IPS-18a (cell line): ENCODE measurements around the gene NTRK3.

ENCODE experiments used
- H3K27ac ChIP-seq: one replicate; pipeline ENCODE4 v1.5.1; 2013; ENCODE audit warnings: low read length
- H3K27me3 ChIP-seq: one replicate; pipeline ENCODE4 v1.6.1; 2013; ENCODE audit warnings: mild to moderate bottlenecking, low read length; ENCODE audit not compliant: control insufficient read depth, insufficient read depth
- H3K36me3 ChIP-seq: one replicate; pipeline ENCODE4 v1.6.1; 2013; ENCODE audit warnings: low read depth, low read length; ENCODE audit not compliant: control insufficient read depth
- H3K4me1 ChIP-seq: one replicate; pipeline ENCODE4 v1.6.1; 2013; ENCODE audit warnings: low read depth, low read length; ENCODE audit not compliant: control insufficient read depth
- H3K4me3 ChIP-seq: one replicate; pipeline ENCODE4 v1.5.1; 2013; ENCODE audit warnings: low read length
- H3K9ac ChIP-seq: one replicate; pipeline ENCODE4 v1.6.1; 2013; ENCODE audit warnings: mild to moderate bottlenecking, low read length, moderate library complexity
- H3K9me3 ChIP-seq: one replicate; pipeline ENCODE4 v1.6.1; 2013; ENCODE audit warnings: low read depth, low read length; ENCODE audit not compliant: control insufficient read depth

The NTRK3 gene

GRCh38 chr15:88220443-88221335 is 35.9 kb downstream of the NTRK3 start:
- H3K9me3 ChIP-seq: no peaks in the 10 kb centered on the region
- no peaks in the 10 kb centered on the region for H3K36me3 ChIP-seq
- H3K27ac ChIP-seq: no peak overlapping the region
- no peaks in the 10 kb centered on the region for H3K4me1 ChIP-seq
- H3K9ac ChIP-seq: no peak overlapping the region
- no peaks in the 10 kb centered on the region for H3K27me3 ChIP-seq
- H3K4me3 ChIP-seq: no peak overlapping the region

DNA sequence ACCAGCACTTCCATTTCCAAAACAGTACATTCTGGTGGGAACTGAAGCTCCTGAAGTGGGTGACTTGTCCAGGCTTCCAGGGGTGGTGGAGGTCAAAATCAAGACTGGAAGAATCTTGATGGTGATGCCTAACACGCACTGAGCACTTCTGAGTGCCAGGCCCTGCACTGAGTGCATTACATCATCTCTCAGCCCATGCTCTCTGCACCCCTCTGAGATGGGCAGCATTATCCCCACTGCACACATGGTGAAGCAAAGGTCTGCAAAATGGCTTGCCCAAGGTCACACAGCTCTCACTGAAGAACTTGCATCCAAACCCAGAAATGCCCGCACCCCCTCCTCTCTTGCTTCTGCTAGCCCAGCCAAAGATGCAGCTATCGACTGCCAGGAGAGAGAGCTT is 36.9 kb downstream of the NTRK3 start:
- Histone ChIP-seq H3K36me3 (no peaks in the 10 kb centered on the region), H3K9ac (no peak overlapping the region), H3K9me3 (no peaks in the 10 kb centered on the region), H3K27ac (no peak overlapping the region), H3K27me3 (no peaks in the 10 kb centered on the region), H3K4me3 (no peak overlapping the region), H3K4me1 (no peaks in the 10 kb centered on the region)

DNA sequence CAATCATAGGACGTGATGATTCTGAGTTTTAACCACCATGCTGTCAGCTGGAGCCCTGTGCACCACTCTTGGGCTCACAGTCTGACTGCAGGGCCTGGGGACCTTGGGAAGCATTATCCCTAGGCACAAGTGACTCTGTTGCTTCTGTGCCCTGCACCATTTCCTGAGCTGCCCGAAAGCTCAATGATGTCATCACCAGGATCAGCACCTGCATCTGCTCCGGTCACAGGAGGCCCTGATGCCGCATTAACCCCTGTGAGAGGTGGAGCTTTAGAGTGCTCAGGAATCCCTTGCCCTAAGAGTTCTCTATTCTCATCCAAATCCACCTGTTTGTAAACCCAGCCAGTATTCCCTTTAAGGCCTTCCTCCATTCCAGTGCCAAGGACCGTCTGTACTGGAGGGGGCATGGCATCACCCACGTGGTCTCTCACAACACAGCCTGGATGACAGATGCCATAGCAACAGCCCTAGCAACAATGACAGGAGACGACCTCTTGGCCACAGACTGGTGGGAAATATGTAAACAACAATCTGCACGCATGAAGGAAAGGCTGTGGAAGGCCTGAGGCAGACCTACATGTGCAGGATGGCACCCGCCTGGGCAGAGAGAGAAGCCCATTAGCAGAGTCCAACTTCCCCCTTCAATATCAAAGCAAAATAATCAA is 37.9 kb downstream of the NTRK3 start:
- Histone ChIP-seq H3K4me3 (no peak overlapping the region), H3K4me1 (no peaks in the 10 kb centered on the region), H3K27ac (no peak overlapping the region), H3K9ac (no peak overlapping the region), H3K9me3 (no peaks in the 10 kb centered on the region), H3K36me3 (no peaks in the 10 kb centered on the region), H3K27me3 (no peaks in the 10 kb centered on the region)

GRCh38 chr15:88215066-88215648 is 41.4 kb downstream of the NTRK3 start:
- no peak overlapping the region for H3K27ac ChIP-seq
- H3K36me3 ChIP-seq: no peaks in the 10 kb centered on the region
- H3K4me3 ChIP-seq: no peak overlapping the region
- H3K4me1 ChIP-seq: no peaks in the 10 kb centered on the region
- no peak overlapping the region for H3K9ac ChIP-seq
- no peaks in the 10 kb centered on the region for H3K9me3 ChIP-seq
- H3K27me3 ChIP-seq: no peaks in the 10 kb centered on the region

- no peak overlapping the region for H3K4me3 ChIP-seq
- no peak overlapping the region for H3K27ac ChIP-seq
- no peak overlapping the region for H3K9ac ChIP-seq
- H3K4me1 ChIP-seq: peaks cover 7% of the 10 kb centered on the region
- H3K9me3 ChIP-seq: no peaks in the 10 kb centered on the region
- H3K27me3 ChIP-seq: no peaks in the 10 kb centered on the region
- no peaks in the 10 kb centered on the region for H3K36me3 ChIP-seq
Measured at GRCh38 chr15:88209111-88209510, 47.4 kb downstream of the NTRK3 start.

GRCh38 chr15:88208396-88208795 is 48.1 kb downstream of the NTRK3 start:
- Histone ChIP-seq H3K27me3 (no peaks in the 10 kb centered on the region), H3K4me1 (peaks cover 7% of the 10 kb centered on the region), H3K36me3 (no peaks in the 10 kb centered on the region), H3K9me3 (no peaks in the 10 kb centered on the region), H3K4me3 (no peak overlapping the region), H3K9ac (no peak overlapping the region), H3K27ac (no peak overlapping the region)

- no peak overlapping the region for H3K4me3 ChIP-seq
Measured at GRCh38 chr15:88207565-88207964, 49.0 kb downstream of the NTRK3 start.

DNA sequence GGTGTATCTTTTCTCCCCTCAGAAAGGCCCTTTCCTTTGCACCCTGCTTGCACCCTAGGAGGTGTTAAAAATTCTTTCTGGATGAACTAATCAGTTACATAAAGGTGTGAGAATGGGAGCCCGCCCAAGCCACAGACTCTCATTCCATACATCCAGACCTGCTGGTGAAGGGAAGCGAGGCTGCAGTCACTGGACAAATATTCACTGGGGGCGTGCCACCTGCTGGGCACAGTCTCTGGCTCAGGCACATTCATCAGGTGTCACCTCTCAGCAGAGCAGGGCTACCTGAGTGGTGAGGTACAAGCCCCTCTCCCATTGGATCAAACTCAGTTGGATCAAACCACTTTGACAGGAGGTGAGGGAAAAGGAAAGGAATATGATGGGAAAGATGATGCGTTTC is 52.0 kb downstream of the NTRK3 start:
- Histone ChIP-seq H3K27me3 (no peaks in the 10 kb centered on the region), H3K9me3 (no peaks in the 10 kb centered on the region), H3K9ac (no peak overlapping the region), H3K4me1 (peaks cover 7% of the 10 kb centered on the region), H3K27ac (no peak overlapping the region), H3K4me3 (no peak overlapping the region), H3K36me3 (no peaks in the 10 kb centered on the region)

More at GRCh38 chr15:88207565-88207964, 49.0 kb downstream of the NTRK3 start:
- H3K36me3 ChIP-seq: no peaks in the 10 kb centered on the region
- peaks cover 7% of the 10 kb centered on the region for H3K4me1 ChIP-seq
- no peaks in the 10 kb centered on the region for H3K27me3 ChIP-seq
- no peaks in the 10 kb centered on the region for H3K9me3 ChIP-seq
- H3K9ac ChIP-seq: no peak overlapping the region
- H3K27ac ChIP-seq: no peak overlapping the region

DNA sequence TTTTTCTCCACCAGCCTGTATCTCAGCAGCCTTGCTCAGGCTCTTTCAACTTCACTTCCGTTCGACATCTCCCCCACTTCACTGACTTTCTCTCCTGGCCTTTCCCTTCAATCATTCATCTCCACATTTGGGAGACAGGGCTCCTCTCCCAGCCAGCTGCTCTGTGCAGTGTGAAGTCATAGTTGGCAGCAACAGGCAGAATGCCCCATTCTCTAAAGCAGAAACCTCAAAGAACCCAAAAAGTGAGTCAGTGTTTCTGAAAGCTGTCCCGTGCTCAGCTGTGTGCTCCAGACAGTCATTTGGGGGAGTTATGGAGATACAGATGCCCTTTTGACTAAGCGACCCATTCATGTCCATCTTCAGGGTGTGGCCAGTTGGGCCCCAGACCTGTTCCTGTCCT is 54.3 kb downstream of the NTRK3 start:
- no peaks in the 10 kb centered on the region for H3K27me3 ChIP-seq
- H3K9me3 ChIP-seq: no peaks in the 10 kb centered on the region
- H3K4me1 ChIP-seq: no peaks in the 10 kb centered on the region
- H3K9ac ChIP-seq: no peak overlapping the region
- no peak overlapping the region for H3K4me3 ChIP-seq
- H3K36me3 ChIP-seq: no peaks in the 10 kb centered on the region
- no peak overlapping the region for H3K27ac ChIP-seq

DNA sequence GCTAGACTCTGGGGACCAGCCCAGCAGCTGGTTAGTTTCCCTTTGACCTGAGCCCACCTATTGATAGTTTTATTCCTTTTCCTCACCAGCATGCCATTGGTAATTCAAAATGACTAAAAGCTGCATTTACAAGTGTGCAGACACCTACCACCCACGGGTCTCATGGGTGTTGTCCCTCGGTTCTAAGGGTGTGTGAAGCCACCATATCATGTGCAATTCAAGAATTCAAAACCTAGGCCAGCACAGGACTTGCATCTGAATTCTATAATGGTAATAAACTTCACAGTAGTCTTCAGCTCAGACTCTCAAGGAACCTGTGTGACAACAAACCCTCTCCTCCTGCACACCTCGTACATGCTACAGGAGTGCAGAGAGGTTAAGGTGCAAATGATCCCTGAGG is 55.3 kb downstream of the NTRK3 start:
- no peaks in the 10 kb centered on the region for H3K27me3 ChIP-seq
- no peak overlapping the region for H3K4me3 ChIP-seq
- H3K4me1 ChIP-seq: no peaks in the 10 kb centered on the region
- H3K27ac ChIP-seq: no peak overlapping the region
- no peaks in the 10 kb centered on the region for H3K9me3 ChIP-seq
- H3K36me3 ChIP-seq: no peaks in the 10 kb centered on the region
- no peak overlapping the region for H3K9ac ChIP-seq

DNA sequence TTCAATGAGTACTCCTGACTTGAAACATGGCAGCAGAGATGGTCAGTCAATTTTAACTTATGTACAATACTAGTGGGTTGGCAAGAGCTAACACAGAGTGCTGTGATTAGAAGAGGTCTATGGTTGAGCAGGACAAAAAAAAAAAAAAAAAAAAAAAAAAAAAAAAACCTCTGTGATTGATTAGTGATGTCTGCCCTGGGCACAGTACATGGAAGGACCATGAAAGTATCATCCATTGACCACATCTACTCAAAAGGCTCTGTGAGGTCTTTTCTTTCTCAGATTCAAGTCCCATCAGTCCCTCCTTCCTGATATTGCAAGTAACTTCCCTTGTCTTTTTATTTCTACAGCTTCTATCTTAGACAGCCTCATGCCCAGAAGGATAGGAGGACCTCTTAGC is 59.6 kb downstream of the NTRK3 start:
- no peak overlapping the region for H3K4me3 ChIP-seq
- H3K4me1 ChIP-seq: no peaks in the 10 kb centered on the region
- H3K36me3 ChIP-seq: no peaks in the 10 kb centered on the region
- no peak overlapping the region for H3K9ac ChIP-seq
- no peaks in the 10 kb centered on the region for H3K9me3 ChIP-seq
- H3K27ac ChIP-seq: no peak overlapping the region
- no peaks in the 10 kb centered on the region for H3K27me3 ChIP-seq
